ENCODE measurements around the gene ARTN. TPM values are rescaled to one million over a fixed set of nuclear protein-coding genes. Genes with fewer than 3 reads are reported as not detected.

ARTN gene
- polyA plus RNA-seq, 6 donors from 2014 or later = not detected

DNA sequence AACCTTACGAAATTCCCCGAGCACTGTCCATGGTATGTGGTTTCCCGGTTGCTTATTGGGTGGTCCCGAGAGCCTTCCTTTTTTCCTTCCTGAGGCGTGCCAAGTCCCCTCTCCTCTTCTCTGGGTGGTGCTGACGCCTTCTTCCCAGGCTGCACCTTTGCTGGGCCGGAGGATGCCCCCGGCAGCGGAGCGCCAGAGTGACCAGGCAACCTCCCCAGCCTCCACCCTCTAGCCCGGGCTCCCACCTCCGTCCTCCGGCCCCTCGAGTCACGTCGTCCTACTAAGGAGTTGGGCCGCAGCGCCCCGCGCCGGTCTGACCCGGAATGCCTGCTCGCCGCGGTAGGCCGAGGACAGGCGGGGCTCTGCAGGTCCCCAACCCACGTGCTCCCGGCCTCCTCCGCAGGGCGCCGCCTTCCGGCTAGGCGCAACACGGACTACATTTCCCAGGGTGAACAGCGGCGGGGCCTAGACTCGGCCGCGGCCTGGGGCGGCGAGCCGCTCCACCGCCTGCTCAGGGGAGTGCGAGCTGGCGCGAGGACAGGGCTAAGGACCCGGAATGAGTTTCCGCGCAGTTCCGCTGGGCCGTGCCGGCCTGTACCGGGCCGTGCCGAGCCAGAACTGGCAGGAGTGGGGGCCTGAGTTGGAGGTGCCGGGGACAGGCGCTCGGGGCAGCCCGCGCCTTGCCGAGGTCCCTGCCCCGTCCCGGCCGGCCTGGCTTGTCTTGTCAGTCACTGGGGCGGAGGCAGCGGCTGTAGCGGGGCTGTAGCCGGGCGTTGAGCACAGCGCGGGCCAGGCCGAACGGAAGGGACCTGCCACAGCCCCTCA is 12.8 kb downstream of the ARTN start, which contains the start of gene IPO13:
Gene IPO13, plus strand, starts transcription at position 715 of the 825 bp plus-strand sequence. CDS start 651 bp downstream, outside the sequence.
- Mint-ChIP-seq H3K27ac (peak within 1 kb of the TSS; percentile 94 to 99 (median 96)), H3K4me3 (peak within 1 kb of the TSS; percentile 91 to 97 (median 94)), H3K9me3 (no peaks in the 10 kb centered on the region), H3K36me3 (peaks cover 0 to 9% of the 10 kb centered on the region in 2 donors), H3K27me3 (no peaks in the 10 kb centered on the region), H3K4me1 (peaks cover 37 to 54% (median 39%) of the 10 kb centered on the region in 3 donors)
- DNase-seq (peak; percentile 96), ATAC-seq (ENCODE audit: low read depth in 2 of 2) (peak; percentile 93 to 94)

DNA sequence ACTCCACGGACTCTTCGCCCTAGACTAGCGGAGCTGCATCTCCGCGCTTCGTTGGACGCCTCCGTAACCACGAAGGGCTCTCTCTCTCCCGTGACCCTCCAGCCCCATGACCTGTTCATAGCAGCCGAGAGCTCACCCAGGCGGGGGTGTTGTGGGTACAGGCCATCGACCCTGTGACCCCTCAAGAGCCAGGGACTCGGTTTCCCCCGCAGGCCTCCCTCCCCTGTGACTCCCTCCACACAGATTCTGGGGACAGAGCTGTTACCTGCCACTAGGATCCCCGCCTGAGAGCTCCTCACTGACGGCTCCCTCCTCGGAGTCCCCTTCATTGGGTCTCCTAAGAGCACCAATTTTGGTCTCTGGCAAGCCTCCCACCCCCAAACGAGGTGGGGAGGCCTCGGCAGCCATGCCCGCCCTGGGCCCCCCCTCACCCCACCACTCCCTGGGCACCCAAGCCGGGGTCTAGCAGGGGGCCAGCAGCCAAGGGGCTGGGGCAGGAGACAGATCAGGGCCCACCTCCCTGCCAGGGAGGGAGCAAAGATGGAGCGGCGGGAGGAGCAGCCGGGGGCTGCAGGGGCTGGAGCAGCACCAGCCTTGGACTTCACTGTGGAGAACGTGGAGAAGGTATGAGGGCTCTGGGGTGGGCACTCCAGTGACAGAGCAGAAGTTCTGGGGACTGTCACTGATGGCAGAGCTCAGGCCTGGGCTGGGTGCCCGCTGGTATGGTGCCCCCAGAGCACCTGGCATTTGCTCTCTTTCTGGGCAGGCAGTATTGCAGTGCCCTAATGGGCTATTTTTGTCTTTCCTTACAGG is 13.7 kb downstream of the ARTN start:
- ATAC-seq (ENCODE audit: low read depth in 2 of 2) (peak; percentile 0 to 2), DNase-seq (no peak)
- Mint-ChIP-seq H3K9me3 (no peaks in the 10 kb centered on the region), H3K36me3 (peaks cover 0 to 9% of the 10 kb centered on the region in 2 donors), H3K4me1 (peaks cover 37 to 57% (median 39%) of the 10 kb centered on the region in 3 donors), H3K4me3 (peak overlapping the region; percentile 91 to 97 (median 94)), H3K27me3 (no peaks in the 10 kb centered on the region), H3K27ac (peak overlapping the region; percentile 92 to 98 (median 95))

DNA sequence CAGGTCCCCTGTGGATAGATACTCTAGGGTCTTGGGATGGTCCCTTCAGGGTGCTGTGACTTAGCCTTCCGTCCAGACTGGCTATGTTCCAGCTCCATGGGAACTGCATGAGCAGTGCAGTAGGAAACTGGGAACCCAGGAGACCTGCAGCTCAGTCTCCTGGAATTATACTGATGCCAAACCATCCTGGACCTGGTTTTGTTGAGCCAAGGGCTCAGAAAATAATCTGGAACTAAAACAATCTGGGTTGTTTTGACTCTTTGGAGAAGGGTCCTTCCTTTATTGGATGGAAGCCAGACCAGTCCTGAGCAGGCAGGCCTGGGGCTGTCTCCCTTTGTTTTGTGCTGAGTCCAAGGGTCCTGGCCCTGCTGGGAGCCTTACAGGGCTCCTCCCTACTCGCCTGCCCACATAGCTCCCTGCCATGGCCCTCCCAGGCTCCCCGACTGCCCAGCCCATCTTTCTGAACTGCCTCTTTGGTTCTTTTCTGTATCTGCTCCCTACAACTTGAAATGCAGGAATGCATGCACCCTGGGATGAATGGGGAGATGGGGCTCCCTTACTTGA is 14.4 kb downstream of the ARTN start:
- ATAC-seq (ENCODE audit: low read depth in 2 of 2) (no peak), DNase-seq (no peak)
- H3K4me3 Mint-ChIP-seq = peak overlapping the region; percentile 84 to 95 (median 94)
- H3K36me3 Mint-ChIP-seq = peaks cover 0 to 9% of the 10 kb centered on the region in 2 donors
- peak overlapping the region in 5 of 6 donors; percentile 36 to 95 (median 85) for H3K27ac Mint-ChIP-seq
- peaks cover 32 to 57% (median 39%) of the 10 kb centered on the region in 3 donors for H3K4me1 Mint-ChIP-seq
- H3K9me3 Mint-ChIP-seq = no peaks in the 10 kb centered on the region
- no peaks in the 10 kb centered on the region for H3K27me3 Mint-ChIP-seq

DNA sequence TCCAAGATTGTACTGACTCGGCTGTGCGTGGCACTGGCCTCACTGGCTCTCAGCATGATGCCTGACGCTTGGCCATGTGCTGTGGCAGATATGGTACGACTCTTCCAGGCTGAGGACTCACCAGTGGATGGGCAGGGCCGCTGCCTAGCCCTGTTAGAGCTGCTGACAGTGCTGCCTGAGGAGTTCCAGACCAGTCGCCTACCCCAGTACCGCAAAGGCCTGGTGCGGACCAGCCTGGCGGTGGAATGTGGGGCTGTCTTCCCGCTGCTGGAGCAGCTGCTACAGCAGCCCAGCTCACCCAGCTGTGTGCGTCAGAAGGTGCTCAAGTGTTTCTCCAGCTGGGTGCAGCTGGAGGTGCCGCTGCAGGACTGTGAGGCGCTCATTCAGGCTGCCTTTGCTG is 16.1 kb downstream of the ARTN start:
- no peaks in the 10 kb centered on the region for H3K27me3 Mint-ChIP-seq
- DNase-seq (no peak), ATAC-seq (ENCODE audit: low read depth in 2 of 2) (no peak)
- no peak overlapping the region for H3K27ac Mint-ChIP-seq
- no peaks in the 10 kb centered on the region for H3K9me3 Mint-ChIP-seq
- peaks cover 0 to 9% of the 10 kb centered on the region in 2 donors for H3K36me3 Mint-ChIP-seq
- peaks cover 29 to 54% (median 34%) of the 10 kb centered on the region in 3 donors for H3K4me1 Mint-ChIP-seq
- peak overlapping the region in 3 of 8 donors; percentile 23 to 94 (median 54) for H3K4me3 Mint-ChIP-seq

DNA sequence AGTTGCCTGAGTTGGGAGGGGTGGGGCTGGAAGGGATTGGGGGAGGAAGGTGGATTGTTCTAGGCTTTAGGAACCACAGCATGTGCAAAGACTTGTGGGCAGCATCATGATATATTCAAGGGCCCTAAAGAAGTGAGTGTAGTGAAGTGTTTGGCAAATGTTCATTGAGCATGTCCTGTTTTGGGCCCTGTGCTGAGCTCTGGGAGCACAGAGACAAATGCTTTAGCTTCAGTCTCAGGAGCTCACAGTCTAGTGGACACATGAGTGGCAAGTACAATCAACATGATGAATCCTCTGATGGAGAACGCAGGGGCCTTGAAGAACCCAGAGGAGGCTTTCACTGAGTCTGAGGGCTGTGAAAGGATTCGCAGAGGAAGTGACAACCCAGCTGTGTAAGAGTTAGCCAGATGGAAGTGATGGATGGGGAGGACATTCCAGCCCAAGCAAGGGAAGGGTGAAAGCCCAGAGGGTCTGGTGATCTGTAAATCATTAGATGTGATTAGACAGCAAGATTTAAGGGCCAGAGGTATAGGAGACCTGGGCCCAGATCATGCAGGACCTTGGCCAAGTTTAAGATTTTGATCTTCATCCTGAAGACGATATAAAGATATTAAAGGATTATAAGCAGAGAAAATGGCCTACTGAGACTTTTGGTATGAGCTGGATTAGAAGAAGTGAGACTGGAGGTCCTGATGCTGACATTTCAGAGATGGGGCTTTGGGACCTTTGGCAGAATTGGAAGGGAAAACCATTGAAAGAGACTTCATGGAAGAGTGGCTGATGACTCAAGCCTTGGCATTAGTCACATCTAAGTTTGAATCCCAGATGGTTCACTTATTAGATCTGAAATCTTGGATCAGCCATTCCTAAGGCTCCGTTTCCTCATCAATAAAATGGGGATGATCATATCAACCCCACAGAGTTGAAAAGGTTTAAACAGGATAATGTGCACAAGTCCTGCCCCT is 17.7 kb downstream of the ARTN start:
- Mint-ChIP-seq H3K4me1 (peaks cover 16 to 46% (median 18%) of the 10 kb centered on the region in 3 donors), H3K27ac (peak overlapping the region in 2 of 6 donors; percentile 18 to 71), H3K27me3 (no peaks in the 10 kb centered on the region), H3K36me3 (peaks cover 0 to 9% of the 10 kb centered on the region in 2 donors), H3K9me3 (no peaks in the 10 kb centered on the region), H3K4me3 (peak overlapping the region in 2 of 8 donors; percentile 26 to 76)
- no peak for ATAC-seq (ENCODE audit: low read depth in 2 of 2)
- no peak for DNase-seq

DNA sequence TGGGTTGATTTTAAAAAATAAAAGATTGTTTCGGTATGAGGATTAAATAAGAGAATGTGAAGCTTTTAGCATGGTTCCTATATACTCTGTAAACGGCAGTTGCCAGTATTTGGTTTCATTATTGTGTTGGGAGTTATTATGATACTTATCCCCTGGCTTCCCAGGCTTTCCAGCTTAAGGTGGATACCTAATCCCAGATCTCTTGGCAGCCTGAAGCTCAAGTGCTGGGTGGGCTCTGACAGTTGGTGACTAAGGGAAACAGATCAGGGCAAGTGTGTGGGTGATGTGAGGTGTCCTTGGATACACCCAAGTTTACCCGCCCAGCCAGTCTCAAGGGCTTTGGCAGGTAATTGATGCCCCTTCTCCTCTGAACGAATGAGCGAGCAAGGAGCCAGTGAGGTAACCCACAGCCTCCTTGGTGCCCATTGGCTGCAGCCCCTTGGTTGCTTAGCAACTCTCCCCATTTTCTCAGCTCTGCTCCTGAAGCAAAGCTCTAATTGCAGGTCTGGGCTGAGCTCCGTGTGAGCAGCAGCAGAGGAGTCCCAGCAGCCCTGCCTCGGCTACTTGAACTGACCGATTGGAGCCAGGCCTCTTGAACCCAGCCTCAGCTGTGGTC is 19.2 kb downstream of the ARTN start:
- ATAC-seq (ENCODE audit: low read depth in 2 of 2) (no peak), DNase-seq (no peak)
- no peaks in the 10 kb centered on the region for H3K27me3 Mint-ChIP-seq
- peaks cover 0 to 16% of the 10 kb centered on the region in 2 donors for H3K36me3 Mint-ChIP-seq
- H3K4me1 Mint-ChIP-seq = peaks cover 14 to 35% (median 14%) of the 10 kb centered on the region in 3 donors
- H3K27ac Mint-ChIP-seq = no peak overlapping the region
- no peak overlapping the region for H3K4me3 Mint-ChIP-seq
- no peaks in the 10 kb centered on the region for H3K9me3 Mint-ChIP-seq

DNA sequence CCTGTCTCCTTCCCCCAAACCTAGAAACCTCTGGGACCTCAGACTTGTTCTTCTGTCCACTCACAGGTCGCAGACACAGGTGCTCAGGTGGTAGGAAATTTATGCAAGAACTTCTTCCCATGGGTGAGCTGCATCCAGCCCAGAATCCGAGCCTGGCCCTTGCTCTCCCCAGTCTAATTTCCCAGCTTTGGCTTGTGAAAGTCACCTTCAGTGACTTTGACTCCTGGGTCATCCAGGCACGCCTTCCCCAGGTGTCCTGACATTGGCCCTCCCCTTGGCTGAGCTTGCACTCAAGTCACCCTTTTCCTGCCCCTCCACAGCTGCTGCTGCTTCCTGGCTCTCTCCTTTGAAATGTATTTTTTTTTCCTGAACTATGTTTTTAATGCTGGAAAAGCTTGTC is 19.8 kb downstream of the ARTN start:
- ATAC-seq (ENCODE audit: low read depth in 2 of 2) = no peak
- Mint-ChIP-seq H3K9me3 (no peaks in the 10 kb centered on the region), H3K27me3 (no peaks in the 10 kb centered on the region), H3K4me3 (no peak overlapping the region), H3K4me1 (peaks cover 9 to 30% (median 10%) of the 10 kb centered on the region in 3 donors), H3K27ac (peak overlapping the region in 1 of 6 donors; percentile 69), H3K36me3 (peaks cover 0 to 21% of the 10 kb centered on the region in 2 donors)
- DNase-seq = no peak

DNA sequence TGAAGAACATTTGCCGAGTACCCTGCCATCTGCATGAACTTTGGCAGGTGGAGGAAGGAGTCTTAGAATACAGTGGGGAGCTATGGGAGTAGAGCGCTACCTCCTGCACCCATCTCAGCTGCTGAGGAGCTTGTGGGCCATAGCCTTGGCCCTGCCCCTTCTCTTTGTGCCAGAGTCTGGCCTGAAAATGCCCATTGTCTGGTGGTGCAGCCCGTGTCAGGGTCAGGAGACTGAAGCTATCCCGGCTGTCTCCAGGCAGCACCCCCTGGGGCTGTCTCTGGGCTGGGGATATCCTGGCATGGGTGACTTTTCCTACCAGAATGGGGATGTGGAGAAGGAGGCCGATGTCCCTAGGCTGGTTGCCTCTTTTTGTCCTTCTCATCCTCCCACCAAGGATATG is 20.4 kb downstream of the ARTN start:
- Mint-ChIP-seq H3K9me3 (no peaks in the 10 kb centered on the region), H3K27me3 (no peaks in the 10 kb centered on the region), H3K4me1 (peaks cover 2 to 26% (median 7%) of the 10 kb centered on the region in 3 donors), H3K27ac (peak overlapping the region in 1 of 6 donors; percentile 69), H3K4me3 (no peak overlapping the region), H3K36me3 (peaks cover 0 to 28% of the 10 kb centered on the region in 2 donors)
- ATAC-seq (ENCODE audit: low read depth in 2 of 2) = no peak
- DNase-seq = no peak

DNA sequence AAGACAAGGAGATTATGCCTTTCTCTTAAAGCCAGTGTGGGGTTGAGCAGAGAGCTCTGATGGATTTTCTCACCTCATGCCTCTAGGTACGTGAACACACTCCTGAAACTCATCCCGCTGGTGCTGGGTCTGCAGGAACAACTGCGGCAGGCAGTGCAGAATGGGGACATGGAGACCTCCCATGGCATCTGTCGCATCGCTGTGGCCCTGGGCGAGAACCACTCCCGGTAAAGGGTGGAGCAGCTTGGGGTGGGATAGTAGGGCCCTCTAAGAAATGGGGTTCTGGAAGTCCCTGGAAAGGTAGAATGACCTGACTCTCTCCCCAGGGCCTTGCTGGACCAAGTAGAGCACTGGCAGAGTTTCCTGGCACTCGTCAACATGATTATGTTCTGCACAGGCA is 22.6 kb downstream of the ARTN start:
- no peak for DNase-seq
- H3K36me3 Mint-ChIP-seq = peaks cover 0 to 22% of the 10 kb centered on the region in 2 donors
- no peak for ATAC-seq (ENCODE audit: low read depth in 2 of 2)
- H3K27me3 Mint-ChIP-seq = no peaks in the 10 kb centered on the region
- no peaks in the 10 kb centered on the region for H3K9me3 Mint-ChIP-seq
- H3K4me3 Mint-ChIP-seq = no peak overlapping the region
- H3K27ac Mint-ChIP-seq = no peak overlapping the region
- peaks cover 0 to 14% (median 0%) of the 10 kb centered on the region in 3 donors for H3K4me1 Mint-ChIP-seq

DNA sequence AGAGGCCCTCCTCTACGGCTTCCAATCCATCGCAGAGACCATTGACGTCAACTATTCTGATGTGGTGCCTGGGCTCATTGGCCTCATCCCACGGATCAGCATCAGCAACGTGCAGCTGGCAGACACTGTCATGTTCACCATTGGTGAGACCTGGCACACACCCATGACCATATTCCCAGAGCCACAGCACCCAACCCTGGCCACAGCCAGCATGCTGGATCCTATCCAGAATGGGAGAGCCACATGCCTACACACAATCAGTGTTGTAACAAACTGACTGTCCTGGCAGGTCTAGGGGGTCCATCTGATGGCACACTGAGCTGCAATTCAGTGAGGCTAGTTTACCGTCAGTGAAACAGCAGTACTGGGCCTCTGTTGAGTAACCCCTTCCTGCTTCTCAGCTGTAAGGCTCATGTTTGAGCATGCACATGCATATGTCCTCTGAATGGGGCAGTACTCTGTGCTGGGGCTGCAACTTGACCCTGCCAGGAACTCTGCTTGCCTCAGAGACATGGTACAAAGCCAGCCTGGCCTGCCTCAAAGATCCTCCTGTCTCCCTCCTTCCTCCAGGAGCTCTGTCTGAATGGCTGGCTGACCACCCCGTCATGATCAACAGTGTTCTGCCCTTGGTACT is 23.9 kb downstream of the ARTN start:
- Mint-ChIP-seq H3K4me3 (no peak overlapping the region), H3K27me3 (no peaks in the 10 kb centered on the region), H3K27ac (no peak overlapping the region), H3K9me3 (no peaks in the 10 kb centered on the region), H3K36me3 (peaks cover 0 to 27% of the 10 kb centered on the region in 2 donors), H3K4me1 (peaks cover 0 to 9% (median 0%) of the 10 kb centered on the region in 3 donors)
- DNase-seq (no peak), ATAC-seq (ENCODE audit: low read depth in 2 of 2) (no peak)

DNA sequence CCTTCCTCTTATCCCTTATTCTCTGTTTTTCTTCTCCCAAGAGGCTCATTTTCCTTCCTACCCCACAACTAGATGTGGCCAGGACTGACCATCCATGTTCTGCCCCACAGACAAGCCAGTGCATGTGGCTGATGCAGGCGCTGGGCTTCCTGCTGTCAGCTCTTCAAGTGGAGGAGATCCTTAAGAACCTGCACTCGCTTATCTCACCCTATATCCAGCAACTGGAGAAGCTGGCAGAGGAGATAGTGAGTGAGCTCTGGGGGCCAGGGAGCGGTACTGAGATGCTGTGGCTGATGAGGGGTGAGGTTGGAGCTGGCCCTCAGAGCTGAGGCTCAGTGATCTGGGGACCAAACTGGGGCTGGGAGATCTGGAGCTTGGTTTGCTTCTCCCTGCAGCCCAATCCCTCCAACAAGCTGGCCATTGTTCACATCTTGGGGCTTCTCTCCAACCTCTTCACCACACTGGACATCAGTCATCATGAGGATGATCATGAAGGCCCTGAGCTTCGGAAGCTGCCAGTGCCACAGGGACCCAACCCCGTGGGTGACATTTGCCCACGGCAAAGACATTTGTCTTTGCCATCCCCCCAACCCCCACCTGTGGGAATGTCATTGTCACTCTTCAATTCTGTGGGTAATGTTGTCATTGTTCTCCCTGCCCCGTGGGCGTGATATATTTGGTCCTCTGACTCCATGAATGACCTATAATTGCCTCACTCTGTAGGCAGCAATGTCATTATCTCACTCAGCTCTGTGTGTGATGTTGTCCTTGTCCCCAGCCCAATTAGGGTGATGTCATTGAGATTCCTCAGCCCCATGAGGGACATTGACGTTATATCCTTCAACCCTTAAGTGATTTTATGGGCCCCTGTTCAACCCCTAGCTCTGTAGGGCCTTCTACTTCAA is 25.0 kb downstream of the ARTN start:
- Mint-ChIP-seq H3K4me1 (peaks cover 0 to 9% (median 0%) of the 10 kb centered on the region in 3 donors), H3K36me3 (peaks cover 0 to 30% of the 10 kb centered on the region in 2 donors), H3K4me3 (no peak overlapping the region), H3K9me3 (no peaks in the 10 kb centered on the region), H3K27ac (peak overlapping the region in 1 of 6 donors; percentile 22), H3K27me3 (no peaks in the 10 kb centered on the region)
- ATAC-seq (ENCODE audit: low read depth in 2 of 2) (no peak), DNase-seq (no peak)
